ENCODE results near the gene RASGRP1. TPM values are rescaled to one million over a fixed set of nuclear protein-coding genes. Genes with fewer than 3 reads are reported as not detected.

The RASGRP1 gene
- total RNA-seq, 1 donor from 2014 or later: 1.6 TPM

DNA sequence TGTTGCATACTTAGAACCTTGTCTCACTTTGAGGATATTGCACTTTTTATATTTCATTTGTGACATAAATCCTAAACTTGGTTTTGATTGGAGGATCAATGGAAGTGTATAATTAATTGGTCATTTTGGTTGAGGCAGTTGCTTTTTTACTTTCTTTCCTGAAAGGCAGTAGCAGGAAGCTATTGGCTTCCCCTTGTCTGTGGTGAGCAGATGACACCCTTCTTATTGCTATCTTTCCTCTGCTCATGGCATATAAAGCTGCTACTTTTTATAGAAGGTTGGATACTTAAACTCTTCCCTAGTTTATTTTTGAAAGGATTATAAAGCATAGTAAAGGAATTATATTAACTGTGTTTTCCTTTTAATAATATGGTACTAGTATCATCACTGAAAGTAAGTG, 82.0 kb downstream of the RASGRP1 start:
- H3K9me3 Mint-ChIP-seq: no peaks in the 10 kb centered on the region
- H3K27me3 Mint-ChIP-seq (ENCODE audit: low read depth): no peaks in the 10 kb centered on the region
- DNase-seq (ENCODE audit: low read depth, low spot score): no peak
- no peak overlapping the region for H3K4me3 Mint-ChIP-seq
- no peaks in the 10 kb centered on the region for H3K4me1 Mint-ChIP-seq
- TF ChIP-seq, protein P1, sequence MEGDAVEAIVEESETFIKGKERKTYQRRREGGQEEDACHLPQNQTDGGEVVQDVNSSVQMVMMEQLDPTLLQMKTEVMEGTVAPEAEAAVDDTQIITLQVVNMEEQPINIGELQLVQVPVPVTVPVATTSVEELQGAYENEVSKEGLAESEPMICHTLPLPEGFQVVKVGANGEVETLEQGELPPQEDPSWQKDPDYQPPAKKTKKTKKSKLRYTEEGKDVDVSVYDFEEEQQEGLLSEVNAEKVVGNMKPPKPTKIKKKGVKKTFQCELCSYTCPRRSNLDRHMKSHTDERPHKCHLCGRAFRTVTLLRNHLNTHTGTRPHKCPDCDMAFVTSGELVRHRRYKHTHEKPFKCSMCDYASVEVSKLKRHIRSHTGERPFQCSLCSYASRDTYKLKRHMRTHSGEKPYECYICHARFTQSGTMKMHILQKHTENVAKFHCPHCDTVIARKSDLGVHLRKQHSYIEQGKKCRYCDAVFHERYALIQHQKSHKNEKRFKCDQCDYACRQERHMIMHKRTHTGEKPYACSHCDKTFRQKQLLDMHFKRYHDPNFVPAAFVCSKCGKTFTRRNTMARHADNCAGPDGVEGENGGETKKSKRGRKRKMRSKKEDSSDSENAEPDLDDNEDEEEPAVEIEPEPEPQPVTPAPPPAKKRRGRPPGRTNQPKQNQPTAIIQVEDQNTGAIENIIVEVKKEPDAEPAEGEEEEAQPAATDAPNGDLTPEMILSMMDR (conservative IDR thresholded peaks at IDR 0.05): no peak
- H3K36me3 Mint-ChIP-seq (ENCODE audit: low read depth): peaks cover 7% of the 10 kb centered on the region
- H3K27ac Mint-ChIP-seq (ENCODE audit: unreplicated experiment): no peak overlapping the region

DNA sequence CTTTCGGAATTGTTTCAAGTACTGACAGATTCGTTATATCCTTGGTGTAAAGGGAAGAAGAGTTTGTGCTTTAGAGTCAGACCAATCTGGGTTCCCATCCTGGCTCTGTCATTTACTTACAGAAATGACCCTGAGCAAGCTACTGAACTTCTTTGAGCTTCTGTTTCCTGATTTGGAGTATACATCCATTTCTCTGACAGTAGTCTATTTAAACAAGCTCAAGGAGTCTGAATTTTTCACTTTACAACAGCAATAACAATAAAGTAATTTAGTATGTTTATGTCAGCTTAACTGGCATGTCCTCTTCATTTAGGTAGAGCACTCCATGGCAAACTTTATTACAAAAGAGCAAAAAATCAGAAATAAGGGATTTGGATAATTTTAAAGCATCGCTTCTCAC, 82.9 kb downstream of the RASGRP1 start:
- Mint-ChIP-seq H3K9me3 (no peaks in the 10 kb centered on the region), H3K4me1 (no peaks in the 10 kb centered on the region), H3K27ac (ENCODE audit: unreplicated experiment) (no peak overlapping the region), H3K4me3 (no peak overlapping the region), H3K27me3 (ENCODE audit: low read depth) (no peaks in the 10 kb centered on the region), H3K36me3 (ENCODE audit: low read depth) (peaks cover 5% of the 10 kb centered on the region)
- TF ChIP-seq, protein P1 (conservative IDR thresholded peaks at IDR 0.05): no peak
- no peak for DNase-seq (ENCODE audit: low read depth, low spot score)

DNA sequence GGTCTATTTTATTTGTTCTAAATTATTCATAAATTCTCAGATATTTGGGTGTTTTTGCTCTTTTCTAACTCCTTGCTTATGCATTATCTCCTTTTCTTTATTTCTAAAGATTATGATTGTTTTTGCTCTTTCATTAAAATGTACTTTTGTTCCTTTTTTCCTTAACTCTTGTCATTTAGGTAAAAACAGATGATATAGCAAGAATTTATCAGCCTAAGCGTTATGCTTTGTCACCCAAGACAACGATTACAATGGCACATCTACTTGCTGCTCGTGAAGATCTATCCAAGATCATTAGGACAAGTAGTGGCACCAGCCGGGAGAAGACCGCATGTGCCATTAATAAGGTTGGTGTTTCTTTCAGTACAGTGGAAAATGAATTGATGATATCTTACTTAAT, 83.5 kb downstream of the RASGRP1 start:
- no peak for DNase-seq (ENCODE audit: low read depth, low spot score)
- Mint-ChIP-seq H3K36me3 (ENCODE audit: low read depth) (peaks cover 5% of the 10 kb centered on the region), H3K4me3 (no peak overlapping the region), H3K4me1 (no peaks in the 10 kb centered on the region), H3K9me3 (no peaks in the 10 kb centered on the region), H3K27ac (ENCODE audit: unreplicated experiment) (no peak overlapping the region), H3K27me3 (ENCODE audit: low read depth) (no peaks in the 10 kb centered on the region)
- TF ChIP-seq, protein P1 (conservative IDR thresholded peaks at IDR 0.05): no peak

DNA sequence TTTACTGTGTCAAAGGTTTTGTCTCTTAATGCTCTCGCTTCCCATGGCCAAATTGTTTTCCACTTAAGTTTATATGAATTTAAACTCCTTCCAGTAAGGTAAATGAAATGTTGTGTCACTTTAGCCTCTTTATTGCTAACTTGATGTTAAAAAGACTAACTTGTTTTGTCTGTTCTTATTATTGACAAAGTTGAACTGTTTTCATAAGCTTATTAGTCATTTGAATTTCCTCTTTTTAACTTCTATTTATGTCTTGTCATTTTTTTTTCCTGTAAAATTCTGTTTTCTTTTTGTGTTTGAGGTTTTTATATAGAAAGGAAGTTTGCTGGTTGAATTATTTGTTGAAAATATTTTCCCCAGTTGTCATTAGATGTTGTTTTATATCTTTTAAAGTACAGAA, 84.9 kb downstream of the RASGRP1 start:
- Mint-ChIP-seq H3K4me3 (no peak overlapping the region), H3K27ac (ENCODE audit: unreplicated experiment) (no peak overlapping the region), H3K27me3 (ENCODE audit: low read depth) (no peaks in the 10 kb centered on the region)

DNA sequence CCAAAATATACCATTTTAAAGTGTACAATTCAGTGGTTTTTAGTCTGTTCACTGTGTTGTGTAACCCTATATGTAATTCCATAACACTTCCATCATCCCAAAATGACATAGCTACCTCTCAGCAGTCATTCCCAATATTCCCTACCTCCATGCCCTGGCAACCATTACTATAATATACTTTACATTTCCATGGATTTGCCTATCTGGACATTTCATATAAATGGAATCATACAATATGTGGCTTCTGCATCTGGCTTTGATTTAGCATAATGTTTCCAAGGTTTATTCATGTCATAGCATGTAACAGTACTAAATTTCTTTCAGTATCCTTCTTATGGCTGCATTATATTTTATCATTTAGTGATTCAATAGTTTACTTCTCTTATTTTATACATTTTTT, 85.3 kb downstream of the RASGRP1 start:
- Mint-ChIP-seq H3K4me1 (no peaks in the 10 kb centered on the region), H3K9me3 (no peaks in the 10 kb centered on the region), H3K27me3 (ENCODE audit: low read depth) (no peaks in the 10 kb centered on the region), H3K27ac (ENCODE audit: unreplicated experiment) (no peak overlapping the region), H3K36me3 (ENCODE audit: low read depth) (peaks cover 5% of the 10 kb centered on the region), H3K4me3 (no peak overlapping the region)
- TF ChIP-seq, protein P1 (conservative IDR thresholded peaks at IDR 0.05): no peak
- no peak for DNase-seq (ENCODE audit: low read depth, low spot score)

More for the DNA sequence above, 84.9 kb downstream of the RASGRP1 start:
- Mint-ChIP-seq H3K4me1 (no peaks in the 10 kb centered on the region), H3K9me3 (no peaks in the 10 kb centered on the region), H3K36me3 (ENCODE audit: low read depth) (peaks cover 5% of the 10 kb centered on the region)
- DNase-seq (ENCODE audit: low read depth, low spot score): no peak
- TF ChIP-seq, protein P1 (conservative IDR thresholded peaks at IDR 0.05): no peak

DNA sequence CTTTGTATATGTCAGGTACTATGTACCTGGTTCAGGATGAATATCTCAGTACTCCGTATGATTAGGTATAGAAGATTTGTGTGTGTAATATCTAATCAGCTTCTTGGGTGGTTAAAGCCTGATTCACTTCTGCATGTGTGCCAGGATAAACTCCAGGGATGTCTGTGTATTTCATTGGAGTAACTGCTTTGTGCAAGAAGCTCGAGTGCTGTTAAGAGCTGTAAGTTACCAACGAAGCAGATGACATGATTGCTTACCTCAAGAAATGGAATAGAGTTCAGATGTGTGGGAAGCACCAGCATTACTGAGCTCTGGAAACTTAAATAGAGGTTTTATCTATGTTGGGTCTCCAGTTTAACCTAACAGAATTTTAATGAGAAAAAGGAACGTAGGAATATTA, 87.0 kb downstream of the RASGRP1 start:
- Mint-ChIP-seq H3K27ac (ENCODE audit: unreplicated experiment) (no peak overlapping the region), H3K4me1 (no peaks in the 10 kb centered on the region), H3K4me3 (no peak overlapping the region), H3K9me3 (no peaks in the 10 kb centered on the region), H3K36me3 (ENCODE audit: low read depth) (peaks cover 5% of the 10 kb centered on the region), H3K27me3 (ENCODE audit: low read depth) (no peaks in the 10 kb centered on the region)
- TF ChIP-seq, protein P1 (conservative IDR thresholded peaks at IDR 0.05): no peak
- no peak for DNase-seq (ENCODE audit: low read depth, low spot score)
